ENCODE results near the gene GJD3. TPM values are rescaled to one million over a fixed set of nuclear protein-coding genes. Genes with fewer than 3 reads are reported as not detected.
A peak's percentile ranks its signal among the peaks of the same experiment; 100 is the strongest.

Gene GJD3
- total RNA-seq, 1 donor from 2014 or later, result not detected

- no peak overlapping the region for H3K4me3 ChIP-seq
- H3K9me3 ChIP-seq (ENCODE audit: low read depth), result no peaks in the 10 kb centered on the region
- no peak for DNase-seq (ENCODE audit: low spot score)
- Mint-ChIP-seq H3K9me3 (no peaks in the 10 kb centered on the region), H3K36me3 (peaks cover 12% of the 10 kb centered on the region), H3K27ac (no peak overlapping the region), H3K27me3 (ENCODE audit: insufficient read depth, low read depth) (peaks cover 9% of the 10 kb centered on the region), H3K4me1 (peaks cover 84% of the 10 kb centered on the region), H3K4me3 (peak overlapping the region; percentile 55)
- H3K4me2 ChIP-seq, result peak overlapping the region; percentile 98
- no peak overlapping the region for H3K9ac ChIP-seq
- no peak for TF ChIP-seq EZH2 (IDR thresholded peaks at IDR 0.05)
- TF ChIP-seq, protein P1, sequence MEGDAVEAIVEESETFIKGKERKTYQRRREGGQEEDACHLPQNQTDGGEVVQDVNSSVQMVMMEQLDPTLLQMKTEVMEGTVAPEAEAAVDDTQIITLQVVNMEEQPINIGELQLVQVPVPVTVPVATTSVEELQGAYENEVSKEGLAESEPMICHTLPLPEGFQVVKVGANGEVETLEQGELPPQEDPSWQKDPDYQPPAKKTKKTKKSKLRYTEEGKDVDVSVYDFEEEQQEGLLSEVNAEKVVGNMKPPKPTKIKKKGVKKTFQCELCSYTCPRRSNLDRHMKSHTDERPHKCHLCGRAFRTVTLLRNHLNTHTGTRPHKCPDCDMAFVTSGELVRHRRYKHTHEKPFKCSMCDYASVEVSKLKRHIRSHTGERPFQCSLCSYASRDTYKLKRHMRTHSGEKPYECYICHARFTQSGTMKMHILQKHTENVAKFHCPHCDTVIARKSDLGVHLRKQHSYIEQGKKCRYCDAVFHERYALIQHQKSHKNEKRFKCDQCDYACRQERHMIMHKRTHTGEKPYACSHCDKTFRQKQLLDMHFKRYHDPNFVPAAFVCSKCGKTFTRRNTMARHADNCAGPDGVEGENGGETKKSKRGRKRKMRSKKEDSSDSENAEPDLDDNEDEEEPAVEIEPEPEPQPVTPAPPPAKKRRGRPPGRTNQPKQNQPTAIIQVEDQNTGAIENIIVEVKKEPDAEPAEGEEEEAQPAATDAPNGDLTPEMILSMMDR (IDR thresholded peaks at IDR 0.05), result no peak
- no peak for TF ChIP-seq EZH2phosphoT487 (IDR thresholded peaks at IDR 0.05)
- peaks cover 28% of the 10 kb centered on the region for H3F3A ChIP-seq (ENCODE audit: low read depth)
- no peak overlapping the region for H3K27ac ChIP-seq
- peaks cover 76% of the 10 kb centered on the region for H3K4me1 ChIP-seq
- H2AFZ ChIP-seq (replicated peaks), result no peak overlapping the region
- H4K20me1 ChIP-seq (ENCODE audit: low read depth), result peaks cover 78% of the 10 kb centered on the region
- H3K79me2 ChIP-seq (ENCODE audit: low read depth), result no peaks in the 10 kb centered on the region
- no peaks in the 10 kb centered on the region for H3K36me3 ChIP-seq
- peaks cover 36% of the 10 kb centered on the region for H3K27me3 ChIP-seq
Measured at GRCh38 chr17:40348136-40348504, 16.4 kb downstream of the GJD3 start.

DNA sequence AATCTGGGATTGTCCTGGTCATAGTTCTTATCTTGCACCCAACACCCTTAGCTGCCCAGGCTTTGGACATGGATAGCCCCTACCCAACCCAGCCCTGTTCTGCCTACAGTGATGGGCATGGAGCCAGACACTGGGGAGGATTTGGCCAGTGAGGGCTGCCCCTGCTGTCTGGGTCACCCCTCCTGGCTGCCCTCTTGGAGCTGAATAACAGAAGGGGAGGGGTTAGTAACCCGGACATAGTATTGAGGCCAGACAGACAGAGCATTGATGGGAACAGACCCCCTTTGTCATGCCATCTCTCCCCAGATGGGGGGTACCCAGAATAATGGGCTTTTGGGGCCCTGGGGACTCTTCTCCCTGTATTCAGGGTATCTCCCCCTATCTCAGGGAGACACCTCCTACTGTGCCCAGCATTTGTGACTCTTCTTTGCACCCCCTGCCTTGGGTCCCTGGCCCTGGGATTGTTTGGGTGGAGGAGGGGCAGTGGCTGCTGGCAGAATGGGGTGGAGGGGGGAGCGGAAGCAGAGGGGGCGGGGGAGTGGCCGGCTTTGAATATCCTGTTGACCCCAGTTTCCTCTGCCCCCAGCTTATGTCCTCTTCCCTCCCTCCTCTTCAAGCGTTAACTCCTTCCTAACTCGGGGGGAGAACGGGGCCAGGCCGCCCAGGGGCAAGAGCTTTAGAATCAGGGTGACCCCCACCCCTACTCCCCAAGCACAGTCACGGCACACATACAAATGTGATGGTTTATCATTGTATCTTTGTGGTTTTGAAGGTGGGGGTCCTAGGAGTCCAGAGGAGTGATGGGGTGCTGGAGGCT, 17.0 kb downstream of the GJD3 start:
- Histone ChIP-seq H3K9ac (no peak overlapping the region), H3F3A (ENCODE audit: low read depth) (peaks cover 34% of the 10 kb centered on the region), H4K20me1 (ENCODE audit: low read depth) (peaks cover 84% of the 10 kb centered on the region), H3K79me2 (ENCODE audit: low read depth) (no peaks in the 10 kb centered on the region), H3K4me2 (peak overlapping the region; percentile 98), H3K4me3 (no peak overlapping the region), H3K36me3 (no peaks in the 10 kb centered on the region), H3K4me1 (peaks cover 82% of the 10 kb centered on the region), H2AFZ (replicated peaks) (no peak overlapping the region), H3K27me3 (peaks cover 42% of the 10 kb centered on the region), H3K27ac (no peak overlapping the region), H3K9me3 (ENCODE audit: low read depth) (no peaks in the 10 kb centered on the region)
- no peaks in the 10 kb centered on the region for H3K9me3 Mint-ChIP-seq
- peaks cover 9% of the 10 kb centered on the region for H3K27me3 Mint-ChIP-seq (ENCODE audit: insufficient read depth, low read depth)
- DNase-seq (ENCODE audit: low spot score), result no peak
- peaks cover 88% of the 10 kb centered on the region for H3K4me1 Mint-ChIP-seq
- peaks cover 7% of the 10 kb centered on the region for H3K36me3 Mint-ChIP-seq
- H3K4me3 Mint-ChIP-seq, result peak overlapping the region; percentile 55
- TF ChIP-seq, protein P1 (IDR thresholded peaks at IDR 0.05), result no peak
- TF ChIP-seq EZH2phosphoT487 (IDR thresholded peaks at IDR 0.05), result no peak
- no peak for TF ChIP-seq EZH2 (IDR thresholded peaks at IDR 0.05)
- no peak overlapping the region for H3K27ac Mint-ChIP-seq

DNA sequence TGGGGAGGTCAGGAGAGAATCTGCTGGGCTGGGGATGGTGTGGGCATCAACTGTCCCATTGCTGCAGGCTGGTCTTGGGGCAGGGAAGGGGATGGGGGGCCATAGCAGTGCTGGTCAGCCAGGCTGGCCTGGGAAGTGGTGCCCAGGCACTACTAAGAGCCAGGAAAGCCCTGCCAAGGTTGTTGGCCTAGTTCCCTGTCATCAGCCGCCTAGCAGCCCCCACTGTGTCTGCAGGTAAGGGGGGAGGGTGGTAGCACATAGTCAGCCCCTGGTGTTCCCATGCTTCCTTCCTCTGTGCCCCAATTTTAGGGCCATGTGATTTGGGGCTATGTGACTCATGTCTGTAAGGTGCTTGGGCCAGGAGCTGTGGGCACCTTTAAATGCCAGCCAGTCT, 17.8 kb downstream of the GJD3 start:
- H3K4me3 ChIP-seq, result no peak overlapping the region
- Mint-ChIP-seq H3K27me3 (ENCODE audit: insufficient read depth, low read depth) (peaks cover 9% of the 10 kb centered on the region), H3K27ac (no peak overlapping the region)

More for the DNA sequence above, 17.8 kb downstream of the GJD3 start:
- Mint-ChIP-seq H3K36me3 (peaks cover 4% of the 10 kb centered on the region), H3K9me3 (no peaks in the 10 kb centered on the region), H3K4me1 (peaks cover 81% of the 10 kb centered on the region), H3K4me3 (peak overlapping the region; percentile 65)
- Histone ChIP-seq H3K4me1 (peaks cover 81% of the 10 kb centered on the region), H3K79me2 (ENCODE audit: low read depth) (no peaks in the 10 kb centered on the region), H3K27me3 (peaks cover 49% of the 10 kb centered on the region), H3K9ac (no peak overlapping the region), H3K9me3 (ENCODE audit: low read depth) (no peaks in the 10 kb centered on the region), H3F3A (ENCODE audit: low read depth) (peaks cover 39% of the 10 kb centered on the region), H4K20me1 (ENCODE audit: low read depth) (peaks cover 87% of the 10 kb centered on the region), H3K36me3 (no peaks in the 10 kb centered on the region), H3K4me2 (peak overlapping the region; percentile 98), H3K27ac (no peak overlapping the region), H2AFZ (replicated peaks) (no peak overlapping the region)
- TF ChIP-seq EZH2phosphoT487 (IDR thresholded peaks at IDR 0.05), result no peak
- TF ChIP-seq, protein P1 (IDR thresholded peaks at IDR 0.05), result no peak
- TF ChIP-seq EZH2 (IDR thresholded peaks at IDR 0.05), result no peak
- DNase-seq (ENCODE audit: low spot score), result no peak

All from neural progenitor cell (in vitro differentiated cells).